ENCODE data around the gene ILK.

ILK gene

GRCh38 chr11:6566704-6567370, 36.7 kb upstream of the ILK start:
- Histone ChIP-seq H3K27me3 (ENCODE audit: insufficient read depth, low read length, poor library complexity) (no peaks in the 10 kb centered on the region), H3K79me2 (ENCODE audit: control insufficient read depth, insufficient read depth, low read length) (no peaks in the 10 kb centered on the region), H3K79me1 (ENCODE audit: low read length) (no peaks in the 10 kb centered on the region), H3K4me2 (ENCODE audit: low read length) (no peak overlapping the region), H3K23ac (ENCODE audit: low read length) (no peak overlapping the region), H4K5ac (ENCODE audit: low read length) (no peak overlapping the region), H3K18ac (ENCODE audit: low read length) (no peak overlapping the region), H3K4me3 (ENCODE audit: low read length) (no peak overlapping the region), H3K9ac (ENCODE audit: low read length) (no peak overlapping the region), H2BK120ac (ENCODE audit: low read depth, low read length) (no peak overlapping the region), H4K8ac (ENCODE audit: low read depth, low read length) (no peak overlapping the region), H3K36me3 (ENCODE audit: control insufficient read depth, insufficient read depth, low read length) (no peaks in the 10 kb centered on the region), H3K27ac (ENCODE audit: low read depth, low read length) (no peak overlapping the region), H3K56ac (ENCODE audit: low read length) (no peak overlapping the region), H2AK5ac (ENCODE audit: low read length) (no peak overlapping the region), H3K4ac (ENCODE audit: low read depth, low read length) (no peak overlapping the region), H2BK5ac (ENCODE audit: low read length) (no peak overlapping the region), H3K4me1 (ENCODE audit: control insufficient read depth, low read depth, low read length) (peaks cover 3% of the 10 kb centered on the region), H2BK15ac (replicated peaks; ENCODE audit: low read depth) (no peak overlapping the region)
- no peak for DNase-seq
- WGBS (ENCODE audit: extremely low coverage, insufficient coverage, low lambda C conversion rate) = no CpG with 5 or more reads among the region's 13 CpGs

- Histone ChIP-seq H3K18ac (ENCODE audit: low read length) (no peak overlapping the region), H3K4ac (ENCODE audit: low read depth, low read length) (no peak overlapping the region), H3K27me3 (ENCODE audit: insufficient read depth, low read length, poor library complexity) (no peaks in the 10 kb centered on the region), H4K8ac (ENCODE audit: low read depth, low read length) (no peak overlapping the region), H4K5ac (ENCODE audit: low read length) (no peak overlapping the region), H3K4me1 (ENCODE audit: control insufficient read depth, low read depth, low read length) (peaks cover 3% of the 10 kb centered on the region), H2BK5ac (ENCODE audit: low read length) (no peak overlapping the region), H3K4me3 (ENCODE audit: low read length) (no peak overlapping the region), H2BK120ac (ENCODE audit: low read depth, low read length) (no peak overlapping the region), H3K79me2 (ENCODE audit: control insufficient read depth, insufficient read depth, low read length) (no peaks in the 10 kb centered on the region), H3K79me1 (ENCODE audit: low read length) (no peaks in the 10 kb centered on the region), H3K9ac (ENCODE audit: low read length) (no peak overlapping the region), H3K56ac (ENCODE audit: low read length) (no peak overlapping the region), H2BK15ac (replicated peaks; ENCODE audit: low read depth) (no peak overlapping the region), H3K27ac (ENCODE audit: low read depth, low read length) (no peak overlapping the region), H2AK5ac (ENCODE audit: low read length) (no peak overlapping the region), H3K36me3 (ENCODE audit: control insufficient read depth, insufficient read depth, low read length) (no peaks in the 10 kb centered on the region), H3K4me2 (ENCODE audit: low read length) (no peak overlapping the region), H3K23ac (ENCODE audit: low read length) (no peak overlapping the region)
- WGBS (ENCODE audit: extremely low coverage, insufficient coverage, low lambda C conversion rate) = no CpG with 5 or more reads among the region's 7 CpGs
- DNase-seq = no peak
Measured at GRCh38 chr11:6567371-6567745, 36.2 kb upstream of the ILK start.

GRCh38 chr11:6568191-6568918, 35.2 kb upstream of the ILK start:
- Histone ChIP-seq H3K4me2 (ENCODE audit: low read length) (no peak overlapping the region), H3K27me3 (ENCODE audit: insufficient read depth, low read length, poor library complexity) (no peaks in the 10 kb centered on the region), H3K4ac (ENCODE audit: low read depth, low read length) (no peak overlapping the region), H3K36me3 (ENCODE audit: control insufficient read depth, insufficient read depth, low read length) (no peaks in the 10 kb centered on the region), H2BK5ac (ENCODE audit: low read length) (no peak overlapping the region), H4K5ac (ENCODE audit: low read length) (no peak overlapping the region), H3K56ac (ENCODE audit: low read length) (no peak overlapping the region), H2BK120ac (ENCODE audit: low read depth, low read length) (no peak overlapping the region), H3K4me3 (ENCODE audit: low read length) (no peak overlapping the region), H4K8ac (ENCODE audit: low read depth, low read length) (no peak overlapping the region), H2BK15ac (replicated peaks; ENCODE audit: low read depth) (no peak overlapping the region), H3K27ac (ENCODE audit: low read depth, low read length) (no peak overlapping the region), H3K79me2 (ENCODE audit: control insufficient read depth, insufficient read depth, low read length) (no peaks in the 10 kb centered on the region), H3K23ac (ENCODE audit: low read length) (no peak overlapping the region), H3K79me1 (ENCODE audit: low read length) (no peaks in the 10 kb centered on the region), H3K9ac (ENCODE audit: low read length) (no peak overlapping the region), H2AK5ac (ENCODE audit: low read length) (no peak overlapping the region), H3K4me1 (ENCODE audit: control insufficient read depth, low read depth, low read length) (peaks cover 3% of the 10 kb centered on the region), H3K18ac (ENCODE audit: low read length) (no peak overlapping the region)
- WGBS (ENCODE audit: extremely low coverage, insufficient coverage, low lambda C conversion rate) = no CpG with 5 or more reads among the region's 4 CpGs
- DNase-seq = peak; percentile 85

GRCh38 chr11:6569706-6570105, 33.9 kb upstream of the ILK start:
- Histone ChIP-seq H2BK120ac (ENCODE audit: low read depth, low read length) (no peak overlapping the region), H4K8ac (ENCODE audit: low read depth, low read length) (no peak overlapping the region), H3K27ac (ENCODE audit: low read depth, low read length) (no peak overlapping the region), H3K79me2 (ENCODE audit: control insufficient read depth, insufficient read depth, low read length) (no peaks in the 10 kb centered on the region), H2AK5ac (ENCODE audit: low read length) (no peak overlapping the region), H3K4ac (ENCODE audit: low read depth, low read length) (no peak overlapping the region), H3K23ac (ENCODE audit: low read length) (no peak overlapping the region), H3K56ac (ENCODE audit: low read length) (no peak overlapping the region), H3K4me3 (ENCODE audit: low read length) (no peak overlapping the region), H3K4me2 (ENCODE audit: low read length) (no peak overlapping the region), H3K79me1 (ENCODE audit: low read length) (no peaks in the 10 kb centered on the region), H3K4me1 (ENCODE audit: control insufficient read depth, low read depth, low read length) (peaks cover 3% of the 10 kb centered on the region), H2BK15ac (replicated peaks; ENCODE audit: low read depth) (no peak overlapping the region), H4K5ac (ENCODE audit: low read length) (no peak overlapping the region), H3K18ac (ENCODE audit: low read length) (no peak overlapping the region), H3K36me3 (ENCODE audit: control insufficient read depth, insufficient read depth, low read length) (no peaks in the 10 kb centered on the region), H3K9ac (ENCODE audit: low read length) (no peak overlapping the region), H2BK5ac (ENCODE audit: low read length) (no peak overlapping the region), H3K27me3 (ENCODE audit: insufficient read depth, low read length, poor library complexity) (no peaks in the 10 kb centered on the region)
- no CpG with 5 or more reads among the region's 5 CpGs for WGBS (ENCODE audit: extremely low coverage, insufficient coverage, low lambda C conversion rate)
- DNase-seq = no peak

- H3K56ac ChIP-seq (ENCODE audit: low read length) = no peak overlapping the region
- DNase-seq = no peak
- H3K36me3 ChIP-seq (ENCODE audit: control insufficient read depth, insufficient read depth, low read length) = no peaks in the 10 kb centered on the region
- no peak overlapping the region for H2BK120ac ChIP-seq (ENCODE audit: low read depth, low read length)
- H4K5ac ChIP-seq (ENCODE audit: low read length) = no peak overlapping the region
- H3K4ac ChIP-seq (ENCODE audit: low read depth, low read length) = no peak overlapping the region
- H3K4me3 ChIP-seq (ENCODE audit: low read length) = no peak overlapping the region
- no peak overlapping the region for H2BK15ac ChIP-seq (replicated peaks; ENCODE audit: low read depth)
- H4K8ac ChIP-seq (ENCODE audit: low read depth, low read length) = no peak overlapping the region
- no peak overlapping the region for H2AK5ac ChIP-seq (ENCODE audit: low read length)
- no peaks in the 10 kb centered on the region for H3K79me2 ChIP-seq (ENCODE audit: control insufficient read depth, insufficient read depth, low read length)
- no CpG with 5 or more reads among the region's 62 CpGs for WGBS (ENCODE audit: extremely low coverage, insufficient coverage, low lambda C conversion rate)
- H3K27ac ChIP-seq (ENCODE audit: low read depth, low read length) = no peak overlapping the region
- H3K79me1 ChIP-seq (ENCODE audit: low read length) = no peaks in the 10 kb centered on the region
- H2BK5ac ChIP-seq (ENCODE audit: low read length) = no peak overlapping the region
- H3K9ac ChIP-seq (ENCODE audit: low read length) = no peak overlapping the region
- no peak overlapping the region for H3K4me2 ChIP-seq (ENCODE audit: low read length)
- H3K27me3 ChIP-seq (ENCODE audit: insufficient read depth, low read length, poor library complexity) = no peaks in the 10 kb centered on the region
- no peak overlapping the region for H3K18ac ChIP-seq (ENCODE audit: low read length)
- peaks cover 3% of the 10 kb centered on the region for H3K4me1 ChIP-seq (ENCODE audit: control insufficient read depth, low read depth, low read length)
- no peak overlapping the region for H3K23ac ChIP-seq (ENCODE audit: low read length)
Measured at GRCh38 chr11:6570691-6571427, 32.7 kb upstream of the ILK start.

Data from mesendoderm (in vitro differentiated cells).